Progenitor cell of endocrine pancreas (in vitro differentiated cells): ENCODE measurements around the gene PRDX5. TPM values are rescaled to one million over a fixed set of nuclear protein-coding genes. Genes with fewer than 3 reads are reported as not detected.

Experiments
- DNase-seq: peaks from one replicate; pipeline ENCODE4 v3.0.0; 2021; ENCODE audit warnings: low spot score; ENCODE audit not compliant: unreplicated experiment
- H3K27ac Mint-ChIP-seq: 2 replicates; pipeline ENCODE4 v1.8.0; 2021; ENCODE audit warnings: mild to moderate bottlenecking, moderate library complexity, mixed read lengths
- H3K27me3 Mint-ChIP-seq: 2 replicates; pipeline ENCODE4 v1.8.0; 2021; ENCODE audit warnings: mixed read lengths
- H3K36me3 Mint-ChIP-seq: 2 replicates; pipeline ENCODE4 v1.8.0; 2022; ENCODE audit warnings: mixed read lengths; ENCODE audit not compliant: insufficient read depth
- H3K4me1 Mint-ChIP-seq: 2 replicates; pipeline ENCODE4 v1.8.0; 2021; ENCODE audit warnings: low read depth, mixed read lengths
- H3K4me3 Mint-ChIP-seq: 2 replicates; pipeline ENCODE4 v1.8.0; 2021; ENCODE audit warnings: low read depth, mild to moderate bottlenecking, moderate library complexity, mixed read lengths
- H3K9me3 Mint-ChIP-seq: 2 replicates; pipeline ENCODE4 v1.8.0; 2021; ENCODE audit warnings: low read depth, mixed read lengths
- total RNA-seq: library from RNA; stranded (reverse); gene quantifications from 2 replicates; pipeline ENCODE4 v1.2.1, GENCODE V29; 2021
- TF ChIP-seq, protein P1 (sequence below): fragments of 200-600 bp; sonication (generic); IDR thresholded peaks from one replicate; pipeline ENCODE4 v1.5.0; 2021; ENCODE audit warnings: antibody characterized with exemption, mild to moderate bottlenecking; ENCODE audit not compliant: unreplicated experiment

PRDX5 gene
- total RNA-seq, 1 donor from 2014 or later: 171 TPM

DNA sequence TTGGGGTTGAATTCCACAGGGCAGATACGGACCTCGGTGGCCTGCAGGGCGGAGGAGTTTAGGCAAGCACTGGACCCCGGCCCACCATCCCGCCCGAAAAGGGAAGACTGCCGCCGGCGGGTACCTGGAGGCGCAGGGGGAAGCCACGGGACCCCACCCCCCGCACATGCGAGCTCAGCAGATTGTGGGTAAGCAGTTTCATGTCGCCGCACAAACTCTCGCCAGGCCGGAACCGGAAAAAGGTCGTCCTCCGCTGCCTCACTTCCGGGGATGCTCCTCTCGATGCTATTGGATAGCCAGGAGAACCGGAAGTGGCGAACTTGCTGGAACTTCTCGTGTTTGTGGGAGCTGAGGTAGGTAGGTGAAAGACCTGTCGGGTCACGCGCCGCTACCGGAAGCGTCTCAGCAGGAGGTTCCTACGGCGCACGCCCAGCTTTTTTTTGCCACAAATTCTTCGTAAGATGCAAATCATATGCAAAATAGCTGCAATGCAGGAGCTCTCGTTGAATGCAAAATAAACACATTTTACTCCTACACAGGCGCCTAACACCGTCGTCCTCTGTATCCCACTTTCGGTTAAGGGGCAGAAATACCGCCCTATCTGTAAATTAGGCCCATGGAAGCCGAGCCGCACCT lies 478 bp upstream of the PRDX5 start, which contains the start of gene TRMT112:
TSS of gene TRMT112 (minus strand) at position 235 of the 636 bp plus-strand sequence. CDS start at position 202, 33 bp downstream.
- TF ChIP-seq, protein P1, sequence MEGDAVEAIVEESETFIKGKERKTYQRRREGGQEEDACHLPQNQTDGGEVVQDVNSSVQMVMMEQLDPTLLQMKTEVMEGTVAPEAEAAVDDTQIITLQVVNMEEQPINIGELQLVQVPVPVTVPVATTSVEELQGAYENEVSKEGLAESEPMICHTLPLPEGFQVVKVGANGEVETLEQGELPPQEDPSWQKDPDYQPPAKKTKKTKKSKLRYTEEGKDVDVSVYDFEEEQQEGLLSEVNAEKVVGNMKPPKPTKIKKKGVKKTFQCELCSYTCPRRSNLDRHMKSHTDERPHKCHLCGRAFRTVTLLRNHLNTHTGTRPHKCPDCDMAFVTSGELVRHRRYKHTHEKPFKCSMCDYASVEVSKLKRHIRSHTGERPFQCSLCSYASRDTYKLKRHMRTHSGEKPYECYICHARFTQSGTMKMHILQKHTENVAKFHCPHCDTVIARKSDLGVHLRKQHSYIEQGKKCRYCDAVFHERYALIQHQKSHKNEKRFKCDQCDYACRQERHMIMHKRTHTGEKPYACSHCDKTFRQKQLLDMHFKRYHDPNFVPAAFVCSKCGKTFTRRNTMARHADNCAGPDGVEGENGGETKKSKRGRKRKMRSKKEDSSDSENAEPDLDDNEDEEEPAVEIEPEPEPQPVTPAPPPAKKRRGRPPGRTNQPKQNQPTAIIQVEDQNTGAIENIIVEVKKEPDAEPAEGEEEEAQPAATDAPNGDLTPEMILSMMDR: peak; percentile 1
- Mint-ChIP-seq H3K36me3 (peaks cover 10% of the 10 kb centered on the region), H3K4me3 (peak within 1 kb of the TSS; percentile 92), H3K4me1 (peaks cover 11% of the 10 kb centered on the region), H3K27ac (peak within 1 kb of the TSS; percentile 100), H3K9me3 (no peaks in the 10 kb centered on the region), H3K27me3 (no peaks in the 10 kb centered on the region)
- DNase-seq: peak; percentile 80

DNA sequence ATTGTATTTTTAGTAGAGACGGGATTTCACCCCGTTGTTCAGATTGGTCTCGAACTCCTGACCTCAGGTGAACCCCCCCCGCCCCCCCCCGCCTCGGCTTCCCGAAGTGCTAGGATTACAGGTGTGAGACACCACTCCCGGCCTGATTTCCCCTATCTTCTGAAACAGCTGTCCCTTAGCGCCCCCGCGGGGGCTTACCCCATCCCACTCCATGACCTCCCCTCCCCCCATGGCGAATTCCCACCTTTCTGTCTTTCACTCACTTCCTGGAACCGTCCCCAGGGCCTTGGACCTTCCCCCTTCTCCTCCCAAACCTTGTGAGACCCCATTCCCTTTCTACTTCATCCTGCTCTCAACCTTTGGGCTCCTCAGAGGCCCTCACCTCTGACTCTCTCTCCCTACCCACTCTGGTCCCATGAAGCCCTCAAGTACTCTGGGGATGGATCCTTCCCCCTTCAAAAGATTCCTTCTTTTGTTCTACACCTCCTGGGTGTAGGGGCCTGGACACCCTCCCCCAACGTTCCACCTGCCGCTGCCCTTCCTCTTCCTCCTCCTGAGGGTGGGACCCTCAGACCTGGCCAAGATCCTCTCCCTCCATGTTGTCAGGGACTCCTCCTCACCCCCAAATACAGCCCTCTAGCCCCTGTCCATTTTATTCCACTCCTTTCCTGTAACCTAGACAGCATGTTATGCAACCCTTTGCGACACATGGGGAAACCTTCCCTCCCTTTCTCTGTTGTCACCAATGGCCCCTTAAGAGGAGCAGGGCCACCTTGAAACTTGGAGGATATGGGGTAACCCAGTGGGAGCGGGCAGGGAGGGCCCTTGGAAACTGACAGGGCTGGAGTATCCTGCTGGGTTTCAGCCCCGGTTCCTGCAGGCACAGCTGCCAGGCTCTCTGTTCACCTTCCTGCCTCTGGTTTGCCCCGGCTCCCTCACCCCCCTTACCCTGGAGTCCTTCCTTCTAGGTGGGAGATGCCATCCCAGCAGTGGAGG lies 1.1 kb downstream of the PRDX5 start:
- Mint-ChIP-seq H3K27me3 (no peaks in the 10 kb centered on the region), H3K36me3 (peaks cover 10% of the 10 kb centered on the region), H3K4me1 (peaks cover 11% of the 10 kb centered on the region), H3K4me3 (peak overlapping the region; percentile 92), H3K9me3 (no peaks in the 10 kb centered on the region), H3K27ac (peak overlapping the region; percentile 85)
- DNase-seq: no peak
- TF ChIP-seq, protein P1: no peak

DNA sequence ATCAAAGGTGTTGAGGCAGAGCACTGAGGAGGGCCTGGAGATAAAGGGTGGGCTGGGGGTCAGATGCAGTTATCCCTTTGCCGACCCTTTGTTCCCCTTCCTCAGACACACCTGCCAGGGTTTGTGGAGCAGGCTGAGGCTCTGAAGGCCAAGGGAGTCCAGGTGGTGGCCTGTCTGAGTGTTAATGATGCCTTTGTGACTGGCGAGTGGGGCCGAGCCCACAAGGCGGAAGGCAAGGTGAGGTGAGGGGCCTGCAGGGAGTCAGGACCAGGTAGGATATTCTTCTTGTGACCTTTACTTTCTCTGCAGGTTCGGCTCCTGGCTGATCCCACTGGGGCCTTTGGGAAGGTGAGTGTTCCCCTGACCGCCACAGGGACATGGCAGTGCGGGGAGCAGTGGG lies 2.6 kb downstream of the PRDX5 start:
- H3K4me3 Mint-ChIP-seq: no peak overlapping the region
- H3K36me3 Mint-ChIP-seq: peaks cover 5% of the 10 kb centered on the region
- peak overlapping the region; percentile 71 for H3K27ac Mint-ChIP-seq
- H3K4me1 Mint-ChIP-seq: peaks cover 11% of the 10 kb centered on the region
- H3K27me3 Mint-ChIP-seq: no peaks in the 10 kb centered on the region
- no peaks in the 10 kb centered on the region for H3K9me3 Mint-ChIP-seq
- TF ChIP-seq, protein P1: no peak
- DNase-seq: no peak

DNA sequence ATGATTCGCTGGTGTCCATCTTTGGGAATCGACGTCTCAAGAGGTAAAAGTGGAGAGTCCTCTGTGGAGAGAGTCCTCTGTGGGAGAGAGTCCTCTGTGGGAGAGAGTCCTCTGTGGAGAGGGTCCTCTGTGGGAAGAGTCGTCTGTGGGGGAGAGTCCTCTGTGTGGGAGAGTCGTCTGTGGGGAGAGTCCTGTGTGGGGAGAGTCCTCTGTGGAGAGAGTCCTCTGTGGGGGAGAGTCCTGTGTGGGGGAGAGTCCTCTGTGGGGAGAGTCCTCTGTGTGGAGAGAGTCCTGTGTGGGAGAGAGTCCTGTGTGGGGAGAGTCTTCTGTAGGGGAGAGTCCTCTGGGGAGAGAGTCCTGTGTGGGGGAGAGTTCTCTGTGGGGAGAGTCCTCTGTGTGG lies 3.1 kb downstream of the PRDX5 start:
- no peak for DNase-seq
- no peak overlapping the region for H3K4me3 Mint-ChIP-seq
- H3K36me3 Mint-ChIP-seq: peaks cover 5% of the 10 kb centered on the region
- H3K27me3 Mint-ChIP-seq: no peaks in the 10 kb centered on the region
- no peaks in the 10 kb centered on the region for H3K9me3 Mint-ChIP-seq
- peak overlapping the region; percentile 71 for H3K27ac Mint-ChIP-seq
- H3K4me1 Mint-ChIP-seq: peaks cover 11% of the 10 kb centered on the region
- TF ChIP-seq, protein P1: no peak

DNA sequence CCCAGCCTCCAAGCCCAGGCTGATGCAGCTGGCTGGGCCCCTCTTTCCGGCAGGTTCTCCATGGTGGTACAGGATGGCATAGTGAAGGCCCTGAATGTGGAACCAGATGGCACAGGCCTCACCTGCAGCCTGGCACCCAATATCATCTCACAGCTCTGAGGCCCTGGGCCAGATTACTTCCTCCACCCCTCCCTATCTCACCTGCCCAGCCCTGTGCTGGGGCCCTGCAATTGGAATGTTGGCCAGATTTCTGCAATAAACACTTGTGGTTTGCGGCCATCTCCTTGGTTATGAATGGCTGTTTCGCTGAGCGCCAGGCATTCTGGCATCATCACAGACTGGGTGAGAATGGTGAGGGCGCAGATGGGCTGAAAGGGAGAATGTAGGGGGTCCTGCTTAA lies 3.6 kb downstream of the PRDX5 start:
- no peak for DNase-seq
- H3K4me3 Mint-ChIP-seq: no peak overlapping the region
- peaks cover 5% of the 10 kb centered on the region for H3K36me3 Mint-ChIP-seq
- no peaks in the 10 kb centered on the region for H3K27me3 Mint-ChIP-seq
- no peak overlapping the region for H3K27ac Mint-ChIP-seq
- no peaks in the 10 kb centered on the region for H3K9me3 Mint-ChIP-seq
- TF ChIP-seq, protein P1: no peak
- peaks cover 9% of the 10 kb centered on the region for H3K4me1 Mint-ChIP-seq
